ENCODE measurements around the gene CCDC102A.

- no peak for TF ChIP-seq MEIS1 (CRISPR knock-in tag; IDR thresholded peaks at IDR 0.05; ENCODE audit: borderline replicate concordance)
- no peak for TF ChIP-seq ZNF175 (tag by site-specific recombination; IDR thresholded peaks at IDR 0.05)
- TF ChIP-seq BCL11A (tag by site-specific recombination; IDR thresholded peaks at IDR 0.05; ENCODE audit: low read depth) = no peak
- no peak for TF ChIP-seq ZNF18 (tag by site-specific recombination; IDR thresholded peaks at IDR 0.05)
- no peak for TF ChIP-seq ZBTB7A (tag by site-specific recombination; IDR thresholded peaks at IDR 0.05; ENCODE audit: low read depth)
- TF ChIP-seq CTCF (tag by site-specific recombination; IDR thresholded peaks at IDR 0.05) = no peak
- TF ChIP-seq REST (tag by site-specific recombination; IDR thresholded peaks at IDR 0.05) = no peak
- no peak for TF ChIP-seq ZNF747 (tag by site-specific recombination; IDR thresholded peaks at IDR 0.05)
- no peak for TF ChIP-seq ZNF660 (tag by site-specific recombination; IDR thresholded peaks at IDR 0.05)
- no peak for TF ChIP-seq SALL2 (tag by site-specific recombination; IDR thresholded peaks at IDR 0.05; ENCODE audit: borderline replicate concordance)
Measured at GRCh38 chr16:57585051-57585687, 48.8 kb upstream of the CCDC102A start.

All from HEK293 (cell line).